Activated T-cell treated with anti-CD3 and anti-CD28 coated beads, Interleukin-2, amount 50 U/mL, for 1 hour (primary cell): ENCODE results near the gene NKIRAS2.

ENCODE experiments used
- DNase-seq: peaks from one replicate; pipeline ENCODE4 v3.0.0-alpha.2; 2020

Gene NKIRAS2

GRCh38 chr17:42019509-42020404 lies at the start of gene NKIRAS2:
NKIRAS2 (plus strand) TSS chr17:42020090; CDS start chr17:42021578, 1,488 bp downstream.
- DNase-seq = peak; percentile 93

DNA sequence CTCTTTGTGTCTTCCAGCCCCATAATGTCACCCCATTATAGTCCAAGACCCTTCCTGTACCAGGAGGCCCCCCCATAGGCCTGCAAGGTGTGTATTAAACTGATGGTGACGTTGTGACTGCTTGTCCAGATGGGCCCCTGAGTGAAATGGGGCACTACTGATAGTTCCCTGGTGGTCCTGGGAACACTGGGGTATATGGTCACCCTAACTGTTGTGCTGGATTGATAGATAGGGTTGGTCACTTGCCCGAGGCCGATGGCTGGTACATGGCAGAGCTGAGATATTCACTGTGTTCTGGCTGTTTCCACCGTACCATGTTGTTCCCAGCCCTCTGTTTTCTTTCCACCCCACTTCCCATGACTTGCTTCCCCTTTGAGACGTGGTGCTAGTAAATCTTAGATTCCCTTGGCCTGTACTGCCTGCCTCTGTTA lies 49.0 kb upstream of the NKIRAS2 start:
- no peak for DNase-seq

GRCh38 chr17:41971721-41972523 lies 48.0 kb upstream of the NKIRAS2 start:
- no peak for DNase-seq

DNA sequence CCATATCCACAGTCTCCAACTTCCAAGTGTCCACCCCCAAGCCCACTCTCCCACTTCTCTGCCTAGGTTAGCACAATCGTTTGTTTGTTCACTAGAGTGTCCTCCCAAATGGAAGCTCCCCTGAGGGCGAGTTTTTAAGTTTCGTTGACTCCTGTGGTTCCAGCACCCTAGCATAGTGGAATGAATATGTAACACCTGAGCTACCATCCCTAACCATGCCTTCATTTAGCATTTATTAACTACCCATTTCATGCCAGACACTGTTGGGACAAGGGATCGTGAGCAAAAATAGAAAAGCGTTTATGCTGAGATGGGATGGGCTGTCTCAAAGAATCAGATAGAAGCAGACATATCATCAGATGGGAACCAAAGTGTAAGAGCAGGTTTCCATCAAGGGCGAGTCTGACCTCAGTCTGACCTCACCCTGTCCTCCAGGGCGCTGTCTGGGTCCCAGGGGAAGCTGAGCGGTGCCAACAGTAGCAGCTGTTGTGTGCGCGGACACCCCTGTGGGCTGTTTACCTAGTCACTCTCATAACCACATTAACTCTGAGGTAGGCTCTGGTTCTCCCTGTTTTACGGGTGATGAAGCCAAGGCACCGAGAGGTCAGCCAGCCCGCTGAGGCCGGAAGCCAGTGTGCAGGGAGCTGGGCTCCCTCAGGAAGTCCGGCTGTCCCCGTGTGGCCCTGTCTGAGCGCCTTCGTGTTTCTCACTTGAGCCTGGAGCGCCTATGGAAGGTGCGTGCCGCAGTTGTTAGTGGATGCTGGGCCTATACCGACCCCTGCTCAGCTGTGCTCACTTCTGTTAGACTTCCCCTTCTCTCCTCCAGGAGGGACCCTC lies 47.1 kb upstream of the NKIRAS2 start:
- DNase-seq = no peak

DNA sequence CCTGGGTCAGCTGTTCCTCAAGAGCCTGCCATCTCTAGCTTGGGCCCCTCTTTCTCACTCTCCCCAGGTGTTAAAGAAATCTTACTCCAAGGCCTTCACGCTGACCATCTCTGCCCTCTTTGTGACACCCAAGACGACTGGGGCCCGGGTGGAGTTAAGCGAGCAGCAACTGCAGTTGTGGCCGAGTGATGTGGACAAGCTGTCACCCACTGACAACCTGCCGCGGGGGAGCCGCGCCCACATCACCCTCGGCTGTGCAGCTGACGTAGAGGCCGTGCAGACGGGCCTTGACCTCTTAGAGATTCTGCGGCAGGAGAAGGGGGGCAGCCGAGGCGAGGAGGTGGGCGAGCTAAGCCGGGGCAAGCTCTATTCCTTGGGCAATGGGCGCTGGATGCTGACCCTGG lies 46.5 kb upstream of the NKIRAS2 start:
- DNase-seq = no peak

DNA sequence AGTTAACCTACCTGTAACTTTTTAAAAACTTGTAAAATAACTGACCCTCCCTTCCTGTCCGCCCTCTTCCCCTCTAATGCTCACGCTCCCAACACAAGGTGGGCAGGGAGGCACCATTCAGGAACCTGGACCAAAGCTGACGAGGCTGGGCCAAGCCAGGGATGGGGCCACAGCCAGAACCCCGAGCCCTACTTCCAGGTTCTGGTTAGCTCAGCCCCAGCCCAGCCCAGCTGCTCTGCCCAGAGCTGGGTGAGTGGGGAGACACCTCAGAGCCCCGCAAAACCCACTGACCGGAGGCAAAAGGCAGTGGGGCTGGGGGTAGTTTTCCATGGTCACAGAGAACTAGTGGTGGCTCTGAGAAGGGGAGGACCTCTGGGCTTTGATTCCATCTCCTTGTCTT lies 45.9 kb upstream of the NKIRAS2 start:
- DNase-seq = no peak

- no peak for DNase-seq
Observed at GRCh38 chr17:41974658-41975057, 45.2 kb upstream of the NKIRAS2 start.

GRCh38 chr17:41975099-41976083 lies 44.5 kb upstream of the NKIRAS2 start:
- no peak for DNase-seq

DNA sequence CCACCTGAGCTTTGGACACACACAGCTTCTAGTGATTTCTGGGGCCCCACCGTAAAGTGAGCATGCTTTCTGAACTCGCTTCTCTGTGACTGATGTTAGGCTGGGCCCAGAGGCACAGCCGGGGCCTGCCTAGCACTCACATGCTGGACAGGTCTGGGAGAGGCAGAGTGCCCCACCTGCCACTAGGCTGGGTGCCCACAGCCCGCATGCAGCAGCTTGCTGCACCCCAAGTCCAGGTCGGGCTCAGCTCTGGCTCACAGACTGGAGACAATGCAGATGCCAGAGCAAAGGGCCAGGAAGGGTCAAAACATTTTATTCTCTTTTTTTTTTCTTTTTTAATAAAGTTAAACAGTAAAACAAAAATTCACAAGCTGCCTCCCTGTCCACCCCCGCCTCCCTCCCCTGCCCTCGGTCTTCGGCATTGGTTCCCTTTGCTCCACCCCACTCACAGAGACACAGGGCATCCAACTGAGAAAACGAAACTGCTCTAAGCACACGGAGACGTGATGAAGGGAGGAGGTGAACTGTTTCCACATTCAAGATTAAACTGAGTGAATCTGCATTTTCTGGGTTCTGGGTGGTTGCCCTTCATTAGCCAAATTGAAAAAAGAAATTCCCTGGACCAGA lies 43.6 kb upstream of the NKIRAS2 start:
- no peak for DNase-seq

DNA sequence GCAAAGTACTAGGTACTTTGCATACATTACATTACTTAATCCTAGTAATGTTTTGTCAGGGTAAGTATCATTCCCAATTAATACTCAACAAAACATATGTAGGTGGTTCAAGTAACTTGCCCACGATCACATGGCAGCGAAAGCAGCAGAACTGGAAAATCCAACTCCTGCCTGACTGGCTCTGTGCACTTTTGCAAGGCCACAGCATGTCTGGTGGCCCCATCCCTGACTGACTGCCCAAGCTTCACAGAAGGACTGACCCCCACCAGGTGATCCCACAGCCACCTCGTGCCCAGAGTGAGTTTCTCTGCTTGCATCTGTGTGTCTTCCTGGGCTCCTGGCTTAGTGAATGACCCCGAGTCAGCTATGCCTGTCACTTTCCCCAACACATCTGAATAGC lies 41.9 kb upstream of the NKIRAS2 start:
- no peak for DNase-seq

DNA sequence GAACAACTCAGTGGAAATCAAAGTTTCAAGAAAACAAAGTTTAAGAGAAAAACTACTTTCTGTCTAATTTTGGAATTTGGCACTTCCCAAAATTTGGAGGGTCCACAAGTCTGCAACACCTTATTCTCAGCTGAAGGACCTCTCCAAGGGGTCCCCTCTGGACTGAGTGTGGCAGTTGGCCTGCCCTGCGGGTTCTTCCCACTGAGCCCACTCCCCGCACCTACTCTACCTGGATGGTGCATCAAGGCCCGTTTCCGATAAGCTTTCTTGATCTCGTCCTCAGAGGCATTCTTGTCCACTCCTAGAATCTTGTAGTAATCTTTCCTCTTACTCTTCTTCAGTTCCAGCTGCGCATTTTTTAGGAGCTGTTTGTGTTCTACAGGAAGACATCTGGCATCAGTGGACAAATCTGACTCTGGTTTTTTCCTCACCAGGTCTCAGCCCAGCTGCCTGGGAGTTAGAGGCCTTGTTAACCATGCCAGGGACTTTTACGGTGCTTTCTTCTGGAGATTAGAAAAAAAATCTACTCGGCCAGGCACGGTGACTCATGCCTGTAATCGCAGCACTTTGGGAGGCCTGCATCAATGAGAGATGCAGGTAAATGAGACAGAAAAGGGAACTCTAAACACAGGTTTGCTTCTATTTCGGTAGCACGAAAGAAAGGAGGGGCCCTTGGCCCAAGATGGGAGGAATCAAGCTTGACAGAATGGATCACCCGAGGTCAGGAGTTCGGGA lies 37.7 kb upstream of the NKIRAS2 start:
- no peak for DNase-seq

DNA sequence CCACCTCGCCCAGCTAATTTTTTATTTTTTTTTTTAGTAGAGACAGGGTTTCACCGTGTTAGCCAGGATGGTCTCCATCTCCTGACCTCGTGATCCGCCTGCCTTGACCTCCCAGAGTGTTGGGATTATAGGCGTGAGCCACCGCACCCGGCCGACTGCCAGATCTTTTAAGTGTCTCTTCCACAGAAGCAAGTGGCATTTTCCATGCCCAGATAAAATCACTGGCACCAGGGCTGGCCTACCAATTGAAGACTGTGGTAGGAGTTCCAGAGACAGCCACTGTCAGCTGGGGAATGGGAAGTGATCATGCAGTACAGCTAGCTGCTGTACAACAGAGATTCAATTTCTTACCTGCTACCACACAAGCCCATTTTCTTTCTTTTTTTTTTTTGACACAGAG lies 35.4 kb upstream of the NKIRAS2 start:
- no peak for DNase-seq

GRCh38 chr17:41985919-41986318 lies 34.0 kb upstream of the NKIRAS2 start:
- no peak for DNase-seq

DNA sequence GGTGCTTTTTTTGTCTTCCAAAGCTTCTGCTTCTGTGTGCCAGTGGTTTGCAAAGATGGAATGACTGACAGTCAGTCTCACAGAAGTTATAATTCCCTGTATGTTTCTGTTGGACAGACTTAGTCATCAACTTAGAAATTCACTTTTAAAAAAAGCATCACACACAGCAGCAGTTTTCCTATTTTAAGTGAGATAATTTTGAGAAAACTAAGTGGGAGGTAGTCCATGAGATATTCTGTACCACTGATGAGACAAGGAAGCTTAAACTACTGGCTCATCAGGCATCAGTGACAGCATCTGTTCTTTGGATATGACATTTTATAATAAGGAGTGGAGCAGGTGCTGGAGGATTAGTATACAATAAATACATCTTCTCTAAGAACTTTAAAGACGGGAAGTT lies 33.3 kb upstream of the NKIRAS2 start:
- DNase-seq = no peak

GRCh38 chr17:41987642-41988041 lies 32.2 kb upstream of the NKIRAS2 start:
- no peak for DNase-seq

DNA sequence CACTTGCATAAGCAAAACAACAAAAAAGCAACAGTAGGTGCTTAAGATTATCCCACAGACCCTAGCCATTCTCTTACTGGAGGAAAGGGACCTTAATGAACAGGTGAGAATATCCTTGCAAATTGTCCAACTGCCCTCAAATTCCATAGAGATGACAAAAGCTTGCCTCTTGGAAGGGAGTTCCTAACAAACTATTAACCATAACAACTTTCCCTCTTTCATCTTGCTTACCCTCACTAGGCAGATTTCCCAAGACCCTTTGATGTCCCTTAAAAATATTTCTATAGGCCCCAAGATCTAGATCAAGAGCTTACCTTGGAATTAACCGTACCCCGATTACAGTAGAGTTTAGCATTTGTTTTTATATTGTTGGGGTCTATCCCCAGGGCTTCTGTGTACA lies 31.5 kb upstream of the NKIRAS2 start:
- no peak for DNase-seq

- no peak for DNase-seq
Observed at GRCh38 chr17:41989702-41990419, 30.0 kb upstream of the NKIRAS2 start.

GRCh38 chr17:41992576-41992975 lies 27.3 kb upstream of the NKIRAS2 start:
- no peak for DNase-seq

GRCh38 chr17:41996855-41997164 lies 23.1 kb upstream of the NKIRAS2 start:
- no peak for DNase-seq

DNA sequence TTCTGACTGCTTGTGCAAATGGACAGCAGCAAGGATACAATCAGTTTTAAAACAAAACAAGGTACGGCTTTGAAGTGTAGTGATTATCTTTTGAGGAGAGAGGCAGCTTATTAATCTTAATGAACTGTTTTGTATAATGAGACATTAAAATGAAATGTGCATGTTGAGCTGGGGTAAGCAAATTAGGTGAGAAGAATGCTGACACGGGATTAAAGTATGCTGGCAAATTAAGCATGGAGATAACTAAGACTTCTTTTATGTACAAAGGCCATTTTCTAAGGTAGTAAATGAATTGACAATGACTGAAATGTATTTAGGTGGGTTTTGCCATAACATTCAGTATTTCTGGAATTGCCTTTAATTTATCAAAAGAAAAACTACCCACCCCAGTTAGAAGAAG lies 21.4 kb upstream of the NKIRAS2 start:
- no peak for DNase-seq
